ENCODE results near the gene ZCRB1.
A peak's percentile ranks its signal among the peaks of the same experiment; 100 is the strongest.
"Not testable (repeated sequence)": the region's sequence is repeated elsewhere in the genome, so short reads cannot be mapped to it uniquely, and the experiment has no call there.

Gene ZCRB1

DNA sequence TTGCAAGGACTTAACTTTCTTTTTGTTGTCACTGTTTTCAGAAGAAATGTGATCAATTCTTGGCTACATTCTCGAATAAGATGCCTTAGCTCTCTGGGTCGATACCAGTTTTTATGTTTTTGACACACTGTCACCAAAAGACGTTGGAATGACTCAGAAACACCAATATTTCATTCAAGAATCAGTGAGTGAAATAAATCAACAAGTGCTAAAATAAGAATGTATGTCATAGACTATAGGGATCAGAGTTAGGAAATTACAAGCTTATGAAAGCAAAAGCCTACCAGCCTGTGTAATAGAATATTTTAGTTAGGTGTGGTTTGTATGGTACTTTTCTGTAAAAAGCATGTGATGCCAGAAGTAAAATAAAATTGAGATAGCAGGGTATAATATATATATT, 17.8 kb upstream of the ZCRB1 start:
- no peak overlapping the region for H3K4me3 ChIP-seq (replicated peaks; ENCODE audit: low read depth, low read length)
- DNase-seq (ENCODE audit: extremely low read depth, low read depth) = no peak
- TF ChIP-seq, protein P1, sequence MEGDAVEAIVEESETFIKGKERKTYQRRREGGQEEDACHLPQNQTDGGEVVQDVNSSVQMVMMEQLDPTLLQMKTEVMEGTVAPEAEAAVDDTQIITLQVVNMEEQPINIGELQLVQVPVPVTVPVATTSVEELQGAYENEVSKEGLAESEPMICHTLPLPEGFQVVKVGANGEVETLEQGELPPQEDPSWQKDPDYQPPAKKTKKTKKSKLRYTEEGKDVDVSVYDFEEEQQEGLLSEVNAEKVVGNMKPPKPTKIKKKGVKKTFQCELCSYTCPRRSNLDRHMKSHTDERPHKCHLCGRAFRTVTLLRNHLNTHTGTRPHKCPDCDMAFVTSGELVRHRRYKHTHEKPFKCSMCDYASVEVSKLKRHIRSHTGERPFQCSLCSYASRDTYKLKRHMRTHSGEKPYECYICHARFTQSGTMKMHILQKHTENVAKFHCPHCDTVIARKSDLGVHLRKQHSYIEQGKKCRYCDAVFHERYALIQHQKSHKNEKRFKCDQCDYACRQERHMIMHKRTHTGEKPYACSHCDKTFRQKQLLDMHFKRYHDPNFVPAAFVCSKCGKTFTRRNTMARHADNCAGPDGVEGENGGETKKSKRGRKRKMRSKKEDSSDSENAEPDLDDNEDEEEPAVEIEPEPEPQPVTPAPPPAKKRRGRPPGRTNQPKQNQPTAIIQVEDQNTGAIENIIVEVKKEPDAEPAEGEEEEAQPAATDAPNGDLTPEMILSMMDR (IDR thresholded peaks at IDR 0.05; ENCODE audit: low read depth, low read length, missing control alignments) = no peak

DNA sequence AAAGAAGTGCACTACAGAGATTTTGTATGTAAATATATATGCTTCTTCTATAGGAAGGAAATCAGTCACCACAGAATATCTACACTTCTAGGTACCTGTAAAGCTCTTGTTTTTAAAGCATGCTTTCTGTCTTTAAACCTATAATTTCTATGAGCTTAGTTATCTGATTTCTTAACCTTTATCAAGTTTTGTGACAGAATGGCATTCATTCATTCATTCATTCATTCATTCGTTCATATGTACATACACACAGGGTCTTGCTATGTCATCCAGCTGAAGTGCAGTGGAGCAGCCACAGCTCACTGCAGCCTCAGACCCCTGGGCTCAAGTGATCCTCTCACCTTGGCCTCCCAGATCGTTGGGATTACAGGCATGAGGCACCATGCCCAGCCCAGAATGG, 16.1 kb upstream of the ZCRB1 start:
- H3K4me3 ChIP-seq (replicated peaks; ENCODE audit: low read depth, low read length) = no peak overlapping the region
- TF ChIP-seq, protein P1 (IDR thresholded peaks at IDR 0.05; ENCODE audit: low read depth, low read length, missing control alignments) = no peak
- DNase-seq (ENCODE audit: extremely low read depth, low read depth) = no peak

DNA sequence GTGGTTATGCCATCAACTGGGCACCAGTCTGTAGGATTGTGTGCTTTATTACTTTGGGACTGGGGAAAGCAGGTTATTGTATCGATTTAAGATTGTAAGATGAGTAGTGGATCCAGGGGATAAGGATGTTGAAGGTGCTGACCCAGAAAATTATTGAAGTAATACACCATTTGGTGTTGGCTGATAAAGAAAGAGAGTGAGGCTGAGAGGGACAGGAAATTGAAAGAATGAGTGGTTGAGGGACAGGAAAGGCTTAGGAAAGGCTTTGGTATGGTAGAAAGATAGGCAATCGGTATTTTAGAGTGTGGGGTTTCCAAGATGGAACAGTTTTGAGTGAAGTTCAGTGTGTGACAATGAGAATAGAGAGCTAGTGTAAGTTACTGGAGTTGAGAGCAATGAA, 12.4 kb upstream of the ZCRB1 start:
- TF ChIP-seq, protein P1 (IDR thresholded peaks at IDR 0.05; ENCODE audit: low read depth, low read length, missing control alignments) = no peak
- DNase-seq (ENCODE audit: extremely low read depth, low read depth) = no peak
- no peak overlapping the region for H3K4me3 ChIP-seq (replicated peaks; ENCODE audit: low read depth, low read length)

DNA sequence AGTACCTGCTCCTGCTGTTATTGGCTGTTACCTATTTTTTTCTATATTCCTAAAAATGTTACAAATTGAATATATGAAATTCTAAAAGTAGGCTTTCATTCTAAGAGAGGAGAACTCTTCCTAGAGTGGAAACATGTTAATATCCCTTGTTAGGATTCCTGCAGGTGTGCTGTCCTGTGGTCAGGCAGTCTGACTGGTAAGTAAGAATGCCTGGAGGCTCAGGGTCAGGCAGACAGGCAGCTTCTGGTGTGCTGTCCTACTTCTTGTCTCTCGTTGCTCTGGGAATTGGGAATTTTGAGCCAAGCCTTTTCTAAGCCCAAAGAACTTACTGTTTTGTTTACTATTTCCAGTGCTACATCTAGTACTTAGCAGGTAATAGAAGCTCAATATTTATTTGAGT, 10.4 kb upstream of the ZCRB1 start:
- no peak for DNase-seq (ENCODE audit: extremely low read depth, low read depth)
- no peak overlapping the region for H3K4me3 ChIP-seq (replicated peaks; ENCODE audit: low read depth, low read length)
- TF ChIP-seq, protein P1 (IDR thresholded peaks at IDR 0.05; ENCODE audit: low read depth, low read length, missing control alignments) = no peak

DNA sequence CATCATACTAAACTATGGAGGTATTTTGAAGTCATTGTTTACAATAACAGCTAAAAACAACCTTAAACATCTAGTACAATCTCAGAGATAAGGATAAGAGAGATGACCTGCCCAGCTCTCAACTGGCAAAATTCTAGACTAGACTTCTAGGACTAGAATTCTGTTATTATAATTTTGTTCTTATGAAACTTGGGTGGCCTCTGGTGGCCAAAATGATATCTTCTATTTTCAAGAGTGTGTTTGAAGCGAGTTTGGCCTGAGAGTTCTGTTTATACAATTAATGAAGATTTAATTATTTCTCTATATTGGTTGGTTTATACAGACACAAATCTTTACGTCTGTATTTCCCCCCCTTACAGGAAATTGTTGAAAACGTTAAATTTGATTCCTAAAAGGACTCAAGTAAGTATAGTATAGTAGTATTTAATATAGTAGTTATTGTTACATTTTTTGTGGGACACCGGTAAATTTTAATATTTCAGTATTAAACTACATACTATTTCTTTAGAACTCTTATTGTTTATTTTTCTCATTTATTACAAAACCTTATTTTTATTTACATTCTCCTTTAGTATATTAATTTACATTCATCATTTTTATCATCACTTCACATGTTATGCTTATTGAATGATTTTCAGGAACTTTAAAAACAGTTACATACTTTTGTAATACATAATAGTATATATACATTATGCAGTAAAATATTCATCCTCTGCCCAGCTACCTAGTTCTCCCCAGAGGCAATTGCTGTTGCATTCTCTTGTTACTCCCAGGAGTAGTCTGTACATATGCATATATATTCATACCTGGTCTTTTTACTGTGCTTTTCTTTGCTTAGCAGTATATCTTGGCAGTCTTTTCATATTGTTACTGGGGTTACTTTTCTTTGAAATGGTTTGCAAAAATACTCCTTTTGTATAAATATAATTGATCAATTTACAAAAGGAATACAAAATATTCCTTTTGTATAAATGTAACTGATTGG, 6.7 kb upstream of the ZCRB1 start:
- no peak for DNase-seq (ENCODE audit: extremely low read depth, low read depth)
- TF ChIP-seq, protein P1 (IDR thresholded peaks at IDR 0.05; ENCODE audit: low read depth, low read length, missing control alignments) = peak; percentile 36
- H3K4me3 ChIP-seq (replicated peaks; ENCODE audit: low read depth, low read length) = no peak overlapping the region

DNA sequence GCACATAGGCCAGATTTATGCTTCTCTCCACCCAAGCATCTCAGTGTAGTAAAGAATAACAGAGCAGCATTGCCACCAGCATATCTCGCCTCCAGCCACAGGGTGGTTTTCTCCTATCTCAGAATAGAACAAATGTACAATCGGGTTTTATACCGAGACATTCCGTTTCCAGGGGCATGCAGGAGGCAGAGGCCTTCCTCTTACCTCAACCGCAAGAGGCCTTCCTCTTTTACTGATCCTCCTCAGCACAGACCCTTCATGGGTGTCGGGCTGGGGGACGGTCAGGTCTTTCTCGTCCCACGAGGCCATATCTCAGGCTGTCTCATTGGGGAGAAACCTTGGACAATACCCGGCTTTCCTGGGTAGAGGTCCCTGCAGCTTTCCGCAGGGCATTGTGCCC, 4.2 kb upstream of the ZCRB1 start:
- H3K4me3 ChIP-seq (replicated peaks; ENCODE audit: low read depth, low read length); DNase-seq (ENCODE audit: extremely low read depth, low read depth): not testable (repeated sequence)

DNA sequence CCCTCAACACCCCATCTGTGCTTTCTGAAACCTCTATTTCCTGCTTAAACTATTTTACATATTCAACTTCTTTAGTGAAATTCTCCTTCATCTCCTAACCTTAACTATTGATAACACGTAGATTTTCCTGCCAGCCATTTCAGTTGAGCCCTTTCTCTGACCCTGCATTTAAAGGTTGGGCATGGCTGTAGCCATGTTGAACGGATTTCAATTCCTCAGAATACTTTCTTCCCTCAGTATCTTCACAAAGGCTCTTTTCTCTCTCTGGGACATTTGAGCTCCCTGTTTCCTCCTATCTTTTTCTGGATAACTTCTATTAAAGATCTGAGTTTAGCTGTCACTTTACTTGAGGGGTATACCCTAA, 1.3 kb upstream of the ZCRB1 start:
- no peak for DNase-seq (ENCODE audit: extremely low read depth, low read depth)
- TF ChIP-seq, protein P1 (IDR thresholded peaks at IDR 0.05; ENCODE audit: low read depth, low read length, missing control alignments) = no peak
- H3K4me3 ChIP-seq (replicated peaks; ENCODE audit: low read depth, low read length) = peak overlapping the region; percentile 90

Data from HFF-Myc (cell line).